Stimulated activated CD8-positive, alpha-beta memory T cell treated with anti-CD3 and anti-CD28 coated beads, Interleukin-2, amount 100 ng/mL, for 48 hours (primary cell): ENCODE measurements around the gene PLRG1.

Source experiments
- DNase-seq, 2 donors: peaks; one replicate each; pipeline ENCODE4 v3.0.0-alpha.2; 2020; ENCODE audit warnings: low read depth in 2 of 2

The PLRG1 gene

DNA sequence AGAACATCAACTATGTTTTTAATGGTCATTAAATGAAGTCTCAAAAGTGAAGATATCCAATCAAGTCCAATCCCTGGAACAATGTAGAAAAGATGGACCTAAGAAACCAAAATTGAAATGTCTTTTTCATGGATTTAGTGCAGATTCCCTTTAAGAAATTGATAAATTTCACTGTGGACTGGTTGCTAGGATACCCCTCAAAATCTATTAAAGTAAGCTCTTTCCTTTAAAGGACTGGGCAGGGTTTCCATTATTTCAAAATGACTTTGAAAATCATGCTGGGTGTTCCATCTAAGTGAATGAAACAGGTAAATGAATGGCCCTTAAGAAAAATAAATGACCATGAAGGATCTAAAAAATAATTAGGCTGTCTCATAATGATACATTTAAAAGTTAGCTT, 28.6 kb downstream of the PLRG1 start:
- DNase-seq: no peak

DNA sequence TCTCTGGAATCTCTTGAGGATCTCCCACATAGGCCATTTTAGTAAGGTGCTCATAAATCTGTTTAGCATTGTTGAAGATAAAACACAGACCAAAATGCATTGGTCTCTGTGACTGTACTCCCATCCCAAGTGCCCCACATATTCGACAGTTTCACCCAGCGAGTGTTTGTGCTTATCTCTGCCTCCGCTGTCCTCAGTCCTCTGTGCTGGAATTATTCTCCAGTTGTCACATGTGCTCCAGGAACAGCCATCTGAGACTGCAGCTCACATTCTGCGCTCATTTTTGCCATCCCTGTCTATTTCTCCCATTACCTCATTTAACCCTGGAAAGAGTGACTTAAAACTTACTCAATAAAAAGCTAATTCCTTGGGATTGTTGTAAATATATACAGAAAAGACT, 31.0 kb downstream of the PLRG1 start:
- DNase-seq: no peak

DNA sequence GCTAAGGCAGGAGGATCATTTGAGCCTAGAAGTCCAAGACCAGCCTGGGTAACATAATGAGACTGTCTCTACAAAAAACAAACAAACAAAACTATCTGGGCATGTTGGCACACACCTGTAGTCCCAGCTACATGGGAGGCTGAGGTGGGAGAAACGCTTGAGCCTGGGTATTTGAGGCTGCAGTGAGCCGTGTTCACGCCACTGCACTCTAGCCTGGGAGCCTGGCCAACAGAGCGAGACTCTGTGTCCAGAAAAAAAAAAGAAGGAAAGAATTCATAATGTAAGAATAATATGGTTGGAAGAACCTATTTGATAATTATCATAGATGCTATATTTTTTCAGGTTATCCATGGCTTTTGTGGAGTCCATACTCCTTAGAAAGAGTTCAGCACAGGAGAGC, 32.6 kb downstream of the PLRG1 start:
- DNase-seq: no peak

DNA sequence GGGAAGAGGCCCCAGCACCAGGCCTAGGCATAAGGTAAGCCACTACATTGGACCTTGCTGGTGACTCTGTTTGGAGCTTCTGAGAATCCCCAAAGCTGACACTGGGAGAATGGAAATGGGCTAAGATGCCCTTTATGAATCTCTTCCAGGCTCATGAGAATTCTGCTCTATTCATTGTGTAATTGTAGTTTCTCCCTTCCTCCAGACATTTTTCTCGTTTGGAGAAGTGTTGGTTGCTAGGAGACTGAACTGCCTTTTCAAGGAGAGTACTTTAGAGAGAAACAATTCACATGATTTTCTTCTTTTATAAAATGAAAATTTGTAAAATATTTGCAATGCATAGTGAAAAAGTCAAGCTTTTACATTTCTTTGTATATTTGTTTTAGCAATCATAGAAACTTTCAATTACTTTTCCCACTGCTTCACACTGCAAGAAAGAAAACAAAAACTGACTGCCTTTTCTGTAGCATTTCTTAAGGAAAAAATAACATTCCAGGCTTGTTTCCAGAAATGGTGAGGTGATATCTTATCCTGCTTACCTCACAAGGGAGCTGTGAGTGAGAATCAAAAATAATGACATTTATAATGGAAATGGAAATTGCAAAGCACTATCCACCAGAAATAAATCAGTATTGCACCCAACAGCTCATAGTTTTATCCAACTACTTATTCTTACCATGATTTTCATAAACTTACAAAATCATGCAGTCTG, 33.7 kb downstream of the PLRG1 start:
- no peak for DNase-seq

DNA sequence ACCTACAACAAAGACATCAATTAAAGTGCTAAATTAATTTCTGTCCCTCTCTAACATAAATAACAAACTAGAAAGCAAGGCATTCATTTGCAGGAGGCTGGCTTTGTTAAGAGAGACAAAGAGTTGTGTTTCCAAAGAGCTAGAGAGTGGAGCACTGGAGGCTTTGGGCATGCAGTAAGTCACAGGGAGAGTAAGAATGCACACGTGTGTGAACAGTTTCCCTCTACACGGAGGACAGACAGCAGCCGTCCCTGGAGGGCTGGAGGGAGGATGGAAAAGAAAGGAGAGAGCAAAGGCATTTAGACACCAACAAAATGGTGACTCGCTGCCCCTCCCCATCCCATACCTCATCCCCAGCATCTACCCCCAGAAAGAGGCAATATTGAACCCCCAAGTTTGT, 38.2 kb downstream of the PLRG1 start:
- DNase-seq: no peak

DNA sequence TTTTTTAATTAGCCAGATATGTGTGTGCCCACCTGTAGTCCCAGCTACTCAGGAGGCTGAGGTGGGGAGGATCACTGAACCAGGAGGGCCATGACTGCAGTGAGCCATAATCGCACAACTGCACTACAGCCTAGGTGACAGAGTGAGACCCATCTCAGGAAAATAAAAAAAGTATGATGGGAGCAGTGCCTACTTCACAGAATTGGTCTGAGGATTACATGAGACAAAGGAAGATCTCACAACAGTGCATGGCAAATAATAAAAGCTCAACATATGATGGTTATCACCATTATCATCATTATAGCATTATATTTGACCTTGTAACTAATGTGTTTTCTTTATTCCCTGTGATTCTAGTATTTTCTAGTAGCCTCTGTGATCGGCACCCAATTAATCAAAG, 38.7 kb downstream of the PLRG1 start:
- DNase-seq: no peak

DNA sequence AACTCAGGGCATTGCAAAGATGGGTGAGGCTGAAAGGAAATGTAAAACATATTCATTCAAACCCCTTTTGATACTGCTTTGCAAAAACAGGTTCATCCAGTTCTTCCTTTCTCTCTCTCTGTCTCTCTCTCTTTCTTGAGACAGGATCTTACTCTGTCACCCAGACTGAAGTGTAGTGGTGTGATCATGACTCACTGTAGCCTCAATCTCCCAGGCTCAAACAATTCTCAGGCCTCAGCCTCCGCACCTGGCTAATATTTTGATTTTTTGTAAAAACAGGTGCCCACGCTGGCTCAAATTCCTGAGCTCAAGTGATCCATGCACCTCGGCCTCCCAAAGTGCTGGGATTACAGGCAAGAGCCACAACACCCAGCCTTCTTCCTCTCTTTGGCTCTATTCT, 43.0 kb downstream of the PLRG1 start:
- no peak for DNase-seq

DNA sequence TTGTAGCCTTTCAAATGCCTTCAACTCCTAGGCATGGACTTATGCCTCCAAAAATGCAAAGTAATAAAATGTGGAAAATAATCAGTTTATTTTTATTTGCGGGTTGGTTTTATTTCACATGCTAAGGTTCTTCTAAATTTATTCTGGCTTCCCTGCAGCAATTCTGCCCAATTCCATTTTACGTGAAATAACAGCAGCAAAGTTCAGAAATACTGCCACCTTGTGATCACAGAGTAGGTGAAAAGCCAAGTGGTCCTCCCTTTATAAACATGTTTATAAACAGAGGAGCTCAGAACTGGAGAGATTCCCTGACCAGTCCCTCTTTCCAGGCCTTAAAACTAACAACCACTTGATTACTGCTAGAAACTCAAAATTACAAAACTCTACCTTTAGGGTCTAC, 43.9 kb downstream of the PLRG1 start:
- DNase-seq: no peak

DNA sequence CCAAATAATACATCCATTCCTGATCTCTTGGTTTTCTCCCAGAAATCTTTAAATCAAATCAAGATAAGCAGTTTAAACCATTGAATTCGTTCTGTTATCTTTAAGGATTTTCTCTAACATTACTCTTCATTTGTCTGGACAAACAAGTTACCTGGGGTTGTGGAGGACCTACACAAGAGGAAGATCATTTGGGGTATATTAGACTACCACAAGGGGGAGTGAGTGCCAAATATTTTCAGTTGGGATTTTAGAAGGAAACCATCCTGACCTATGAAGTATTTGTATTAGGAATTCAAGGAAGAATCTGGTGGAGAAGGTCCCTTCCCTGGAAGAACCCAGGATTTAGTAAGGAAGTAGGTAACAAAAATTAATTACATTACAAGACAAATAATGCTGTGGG, 46.6 kb downstream of the PLRG1 start:
- no peak for DNase-seq

DNA sequence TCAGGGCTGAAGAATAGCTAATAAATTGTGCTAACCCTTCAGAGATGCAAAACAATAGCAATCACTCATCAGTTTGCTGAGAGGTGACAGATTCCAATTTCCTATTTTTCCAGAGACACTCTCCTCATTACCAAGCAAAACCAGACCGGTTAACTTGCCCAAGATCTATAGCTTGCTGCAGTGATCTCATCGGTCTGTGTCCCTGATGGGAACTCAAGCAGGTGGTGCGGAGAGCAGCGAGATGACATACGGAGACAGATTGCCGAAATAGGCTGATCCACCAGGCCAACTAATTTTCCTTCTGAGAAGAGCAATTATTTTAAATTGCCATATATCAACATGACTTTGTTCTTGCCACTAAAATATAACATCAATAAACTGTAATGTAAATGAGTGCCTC, 48.1 kb downstream of the PLRG1 start:
- DNase-seq: no peak

DNA sequence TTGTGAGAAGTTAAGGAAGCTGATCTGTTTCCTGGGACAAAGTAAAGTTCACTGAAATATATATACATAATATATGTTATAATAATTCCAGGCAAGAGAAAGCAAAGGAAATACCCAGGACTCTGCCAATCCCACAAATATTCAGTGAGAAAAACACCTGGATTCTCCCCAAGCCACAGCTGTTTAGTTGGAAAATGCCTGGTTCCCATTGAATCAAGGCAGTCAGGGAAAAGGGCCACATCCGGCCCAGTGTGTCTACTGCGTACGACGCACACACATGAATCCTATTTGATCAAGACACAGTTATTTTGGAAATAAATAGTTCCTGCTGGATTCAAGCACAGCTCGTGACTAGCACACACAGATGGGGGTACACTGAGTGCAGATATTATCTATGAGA, 52.3 kb downstream of the PLRG1 start:
- no peak for DNase-seq

DNA sequence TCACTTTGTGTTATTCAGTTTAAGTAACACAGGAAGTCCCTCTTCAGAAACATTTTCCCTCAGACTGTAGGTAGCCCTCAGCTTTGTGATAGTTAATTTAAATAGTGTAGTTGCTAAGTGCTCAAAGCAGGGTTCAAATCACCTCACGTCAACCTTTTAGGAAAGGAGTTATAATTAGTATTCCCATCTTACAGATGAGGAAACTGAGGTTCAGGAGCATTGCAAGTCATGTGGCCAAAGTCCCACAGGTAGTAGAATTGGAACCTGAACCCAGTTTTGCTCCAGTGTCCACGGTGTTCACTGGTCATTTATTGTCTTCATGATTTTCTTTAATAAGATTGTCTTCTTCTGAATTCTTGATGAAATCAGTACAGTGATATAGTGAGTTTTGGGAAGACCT, 54.3 kb downstream of the PLRG1 start:
- DNase-seq: no peak

DNA sequence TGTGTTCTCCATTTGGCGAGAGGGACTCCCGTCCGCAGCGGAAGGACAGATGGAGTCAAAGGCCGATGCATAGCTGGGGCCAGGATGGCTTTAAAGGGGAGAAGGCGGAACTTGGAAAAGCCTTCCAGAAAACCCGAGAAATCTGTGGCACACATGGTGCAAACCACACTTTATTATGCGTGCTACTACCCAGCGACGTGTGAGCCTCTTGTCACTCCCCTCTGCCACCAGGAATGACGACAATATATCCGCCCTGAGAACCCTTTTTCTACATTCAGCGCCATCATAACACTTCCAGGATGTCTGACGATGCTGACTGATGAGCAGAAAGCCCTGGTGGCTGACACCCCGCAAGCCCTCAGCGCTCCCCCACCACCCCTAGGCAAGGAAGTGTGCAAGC, 57.9 kb downstream of the PLRG1 start:
- no peak for DNase-seq

DNA sequence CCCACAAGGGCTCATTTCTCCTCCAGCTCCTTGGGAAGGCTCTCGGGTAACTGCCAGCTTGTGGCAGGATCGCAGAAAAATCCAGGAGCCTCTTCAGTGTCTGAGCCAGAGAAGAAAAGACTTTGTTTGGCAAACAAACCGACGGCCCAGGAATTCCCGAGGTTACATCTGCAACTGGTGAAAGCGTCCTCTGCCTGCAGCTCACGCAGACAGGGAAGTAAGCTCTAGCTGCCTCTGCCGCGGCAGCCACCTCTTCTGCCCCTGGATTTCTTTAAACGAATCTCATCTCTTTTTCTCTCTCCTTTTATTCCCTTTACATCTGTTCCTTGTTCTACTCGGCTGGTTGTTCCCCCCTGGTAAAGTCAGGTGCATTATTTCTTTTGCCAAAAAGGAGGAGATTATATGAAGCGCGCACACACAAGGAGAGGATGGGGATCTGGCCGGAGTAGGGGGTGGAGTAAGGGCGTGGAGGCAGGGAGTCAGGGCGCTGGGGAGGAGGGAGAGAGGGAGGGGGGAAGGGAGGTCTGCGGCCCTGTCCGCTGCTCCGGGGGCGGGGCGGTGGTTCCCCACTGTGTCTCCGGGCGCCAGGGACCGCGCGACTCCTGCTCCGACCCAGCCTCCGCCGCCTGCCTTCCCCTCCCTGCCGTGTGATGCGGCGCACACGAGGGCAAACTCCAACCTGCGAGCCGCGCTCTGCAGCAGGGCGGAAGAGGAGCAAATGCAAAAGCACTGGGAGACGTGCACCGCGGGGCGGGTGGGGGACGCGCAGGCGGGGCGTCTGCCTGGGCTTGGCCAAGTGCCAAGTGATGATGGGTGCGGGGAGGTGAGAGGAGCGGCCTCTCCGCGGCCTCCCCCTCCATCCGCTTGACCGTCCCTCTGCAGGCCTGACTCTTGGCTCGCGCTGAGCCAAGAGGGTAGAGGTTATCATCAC, 58.6 kb downstream of the PLRG1 start, which contains the start of gene DCHS2:
Gene DCHS2 (minus strand): TSS at position 459 of the 931 bp plus-strand sequence. CDS start 444 bp downstream, at position 15.
- DNase-seq: no peak

DNA sequence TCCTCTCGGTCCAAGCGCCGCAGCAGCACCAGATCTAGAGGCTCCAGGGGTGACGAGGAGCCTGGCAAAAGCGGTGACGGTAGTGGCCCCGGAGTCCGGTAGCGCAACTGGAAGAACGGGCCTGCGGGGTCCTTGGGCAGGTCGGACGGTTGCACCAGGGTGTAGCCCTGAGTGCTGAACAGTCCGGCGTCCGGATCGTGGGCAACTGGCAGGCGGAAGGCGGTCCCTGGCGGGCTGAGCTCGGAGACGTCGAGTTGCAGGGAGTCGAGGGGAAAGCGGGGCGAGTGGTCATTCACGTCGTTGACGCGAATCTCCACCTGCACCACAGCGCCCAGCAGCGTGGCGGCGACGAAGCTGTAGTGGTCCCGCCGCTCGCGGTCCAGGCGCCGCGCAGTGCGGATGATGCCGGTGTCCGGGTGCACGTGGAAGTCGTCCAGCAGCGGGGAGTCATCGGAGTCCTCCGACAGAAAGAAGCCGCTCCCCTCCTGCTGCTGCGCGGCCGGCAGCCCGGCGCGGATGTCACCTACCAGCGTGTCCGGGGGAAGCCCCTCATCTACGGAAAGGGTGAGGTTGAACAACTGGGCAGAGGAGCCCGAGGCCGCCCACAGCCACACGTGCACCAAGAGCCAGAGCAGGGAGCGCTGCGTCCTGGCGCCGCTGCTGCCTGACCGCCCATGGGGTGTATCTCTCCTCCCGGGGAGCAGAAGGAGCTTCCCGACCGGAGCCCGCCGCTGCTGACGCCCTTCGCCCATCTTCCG, 59.4 kb downstream of the PLRG1 start:
- DNase-seq: no peak

DNA sequence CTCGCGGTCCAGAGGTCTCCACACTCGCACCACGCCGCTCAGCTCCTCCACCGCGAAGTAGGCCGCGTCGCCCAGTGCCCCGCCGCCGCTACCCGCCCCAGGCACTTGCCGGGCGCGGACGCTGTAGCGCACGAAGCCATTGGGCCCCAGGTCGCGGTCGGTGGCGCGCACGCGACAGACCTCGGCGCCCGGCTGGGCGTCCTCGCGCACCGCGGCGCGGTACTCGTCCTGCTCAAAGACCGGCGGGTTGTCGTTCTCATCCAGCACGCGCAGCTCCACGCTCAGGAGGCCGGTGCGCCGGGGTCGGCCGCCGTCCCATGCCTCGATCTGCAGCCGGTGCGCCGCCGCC, 60.0 kb downstream of the PLRG1 start:
- DNase-seq: no peak

DNA sequence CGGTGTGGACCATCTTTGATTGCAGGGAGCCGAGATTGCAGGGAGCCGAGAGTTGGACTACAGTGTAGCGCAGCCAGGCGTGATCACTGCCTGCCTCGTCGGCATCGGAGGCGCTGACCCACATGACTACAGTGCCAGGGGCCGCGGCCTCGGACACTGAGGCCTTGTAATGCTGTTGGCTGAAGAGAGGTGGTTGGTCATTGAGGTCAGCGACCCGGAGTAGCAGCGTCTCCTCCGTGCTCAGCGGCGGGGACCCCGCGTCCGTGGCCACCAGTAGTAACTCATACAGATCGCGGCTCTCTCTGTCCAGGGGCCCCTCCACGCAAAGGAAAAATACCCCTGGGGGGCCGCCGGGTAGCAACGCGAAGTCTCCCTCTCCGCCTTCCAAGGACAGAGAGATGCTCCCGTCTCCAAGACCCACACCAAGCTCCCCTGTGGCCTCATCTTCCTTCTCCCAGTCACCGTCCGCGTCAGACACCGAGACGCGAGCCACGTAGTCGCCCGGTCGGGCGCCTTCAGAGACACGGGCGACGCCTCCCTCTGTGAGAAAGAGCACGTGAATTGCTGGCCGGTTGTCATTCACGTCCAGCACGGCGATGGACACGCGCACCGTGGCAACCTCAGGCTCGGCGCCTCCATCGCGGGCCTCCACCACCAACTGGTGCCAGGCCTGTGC, 60.5 kb downstream of the PLRG1 start:
- no peak for DNase-seq

DNA sequence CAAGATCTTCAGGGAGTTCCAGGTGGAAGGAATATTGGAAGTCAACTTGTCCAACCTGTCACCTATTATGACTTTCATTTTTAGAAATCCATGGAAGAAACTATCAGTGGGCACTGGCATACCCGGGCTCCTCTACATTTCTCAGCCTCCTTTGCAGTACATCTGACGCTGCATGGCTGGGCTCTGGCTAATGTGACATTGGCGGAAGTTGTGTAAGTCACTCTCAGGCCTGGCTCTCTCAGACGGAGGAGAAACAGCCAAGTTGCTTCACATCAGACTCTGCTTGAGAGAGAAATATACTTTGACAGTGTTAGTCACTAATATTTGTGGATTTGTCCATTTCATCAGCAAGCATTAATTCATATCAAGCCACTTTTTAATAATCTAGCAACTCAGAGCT, 63.1 kb downstream of the PLRG1 start:
- DNase-seq: no peak

DNA sequence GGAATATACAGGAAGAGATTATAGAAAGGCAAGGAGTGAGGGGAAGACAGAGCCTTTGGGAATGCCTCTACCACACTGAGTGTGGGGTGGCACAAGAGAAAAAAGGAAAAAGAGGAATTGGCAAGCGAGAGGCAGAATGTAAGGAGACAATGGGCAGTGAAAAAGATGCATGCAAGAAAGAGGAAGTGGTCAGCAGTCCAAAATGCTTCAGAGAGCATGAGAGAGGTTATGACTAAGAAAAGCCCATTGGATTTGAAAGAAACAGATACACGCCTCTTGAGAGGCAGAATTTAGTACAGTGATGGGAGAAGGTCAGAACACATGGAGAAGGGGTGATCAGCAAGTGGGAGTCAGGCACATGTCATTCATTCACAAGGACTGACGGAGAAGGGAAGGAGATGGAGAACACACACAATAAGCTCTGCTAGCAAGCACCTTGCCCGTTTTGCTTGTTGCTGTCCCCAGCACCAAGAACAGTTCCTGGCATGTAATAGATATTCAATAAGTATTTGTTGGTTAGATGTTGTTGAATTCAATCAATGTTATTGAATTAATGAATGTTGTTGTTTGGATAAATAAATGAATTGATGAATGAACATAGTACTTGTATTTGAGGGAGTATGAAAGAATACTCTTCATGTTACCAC, 65.0 kb downstream of the PLRG1 start:
- no peak for DNase-seq
